Peyer's patch (tissue), 4 donors: ENCODE data around the gene ACTN4.

Experiments
- CTCF ChIP-seq, 6 experiments: fragments of 450-650 bp in 4 of 6; fragments of 200-600 bp in 2 of 6; sonication (generic) in 1 of 6; IDR thresholded peaks; one replicate each; pipeline ENCODE4 v1.5.1; 2017 to 2019; ENCODE audit warnings: antibody characterized with exemption in 6 of 6, mild to moderate bottlenecking in 3 of 6, moderate library complexity in 1 of 6
- POLR2A ChIP-seq, 2 donors: fragments of 450-650 bp; IDR thresholded peaks; one replicate each; pipeline ENCODE4 v1.5.1; 2017; ENCODE audit warnings: antibody characterized with exemption in 2 of 2, mild to moderate bottlenecking in 2 of 2, moderate library complexity in 2 of 2

GRCh38 chr19:38663957-38664502 lies 16.6 kb downstream of the ACTN4 start:
- TF ChIP-seq CTCF (IDR thresholded peaks at IDR 0.05) (no peak), POLR2A (IDR thresholded peaks at IDR 0.05) (no peak)
